T-helper 17 cell (primary cell): ENCODE results near the gene SEMA6B. TPM values are rescaled to one million over a fixed set of nuclear protein-coding genes. Genes with fewer than 3 reads are reported as not detected.

Experiments used
- ATAC-seq: fragments of 150-1000 bp; cut with Tn5 transposase; 2 replicates; pipeline ENCODE4 v1.10.0; 2021; ENCODE audit warnings: mild to moderate bottlenecking, moderate library complexity
- DNase-seq, 3 donors: peaks; one replicate each; pipeline versions ENCODE4 v3.0.0 to v3.0.0-alpha.2; 2020 to 2021
- H3K9me3 ChIP-seq: one replicate; pipeline ENCODE4 v1.7.0; 2013; ENCODE audit warnings: low read length, mild to moderate bottlenecking; ENCODE audit not compliant: control insufficient read depth, poor library complexity, severe bottlenecking
- H3K27ac Mint-ChIP-seq: one replicate; pipeline ENCODE4 v1.8.0; 2022; ENCODE audit warnings: mild to moderate bottlenecking, moderate library complexity, mixed read lengths
- H3K27me3 Mint-ChIP-seq: one replicate; pipeline ENCODE4 v1.8.0; 2022; ENCODE audit warnings: mixed read lengths
- H3K36me3 Mint-ChIP-seq: one replicate; pipeline ENCODE4 v1.8.0; 2022; ENCODE audit warnings: low read depth, mixed read lengths
- H3K4me1 Mint-ChIP-seq: one replicate; pipeline ENCODE4 v1.8.0; 2022; ENCODE audit warnings: mild to moderate bottlenecking, mixed read lengths
- H3K4me3 Mint-ChIP-seq: one replicate; pipeline ENCODE4 v1.8.0; 2022; ENCODE audit warnings: mild to moderate bottlenecking, moderate library complexity, mixed read lengths
- total RNA-seq, 4 donors: library from RNA in 2 of 4; stranded (reverse) in 2 of 4; gene quantifications; one replicate each; pipeline ENCODE4 v1.2.3 and lab custom pipeline; 2022 to 2026

SEMA6B gene
- total RNA-seq, 2 donors from 2014 or later: 0.20 to 0.52 TPM

- Mint-ChIP-seq H3K27me3 (no peaks in the 10 kb centered on the region), H3K36me3 (no peaks in the 10 kb centered on the region), H3K4me3 (no peak overlapping the region), H3K27ac (no peak overlapping the region), H3K4me1 (no peaks in the 10 kb centered on the region)
- no peaks in the 10 kb centered on the region for H3K9me3 ChIP-seq
- ATAC-seq (no peak), DNase-seq (no peak)
These were observed 61.6 kb downstream of the SEMA6B start for GRCh38 chr19:4497770-4498389.

- H3K9me3 ChIP-seq: no peaks in the 10 kb centered on the region
- Mint-ChIP-seq H3K4me3 (no peak overlapping the region), H3K4me1 (no peaks in the 10 kb centered on the region), H3K27me3 (no peaks in the 10 kb centered on the region), H3K36me3 (no peaks in the 10 kb centered on the region), H3K27ac (no peak overlapping the region)
- DNase-seq (no peak), ATAC-seq (no peak)
These were observed 63.2 kb downstream of the SEMA6B start for GRCh38 chr19:4496304-4496703.

GRCh38 chr19:4495471-4495870 lies 64.0 kb downstream of the SEMA6B start:
- ATAC-seq (no peak), DNase-seq (no peak)
- H3K4me3 Mint-ChIP-seq: no peak overlapping the region
- H3K9me3 ChIP-seq: no peaks in the 10 kb centered on the region
- H3K27ac Mint-ChIP-seq: no peak overlapping the region
- no peaks in the 10 kb centered on the region for H3K27me3 Mint-ChIP-seq
- no peaks in the 10 kb centered on the region for H3K4me1 Mint-ChIP-seq
- no peaks in the 10 kb centered on the region for H3K36me3 Mint-ChIP-seq

GRCh38 chr19:4494691-4495064 lies 64.8 kb downstream of the SEMA6B start:
- ATAC-seq (no peak), DNase-seq (no peak)
- Mint-ChIP-seq H3K27me3 (no peaks in the 10 kb centered on the region), H3K4me3 (no peak overlapping the region), H3K27ac (no peak overlapping the region), H3K4me1 (no peaks in the 10 kb centered on the region), H3K36me3 (no peaks in the 10 kb centered on the region)
- H3K9me3 ChIP-seq: no peaks in the 10 kb centered on the region

- DNase-seq: no peak
- no peaks in the 10 kb centered on the region for H3K36me3 Mint-ChIP-seq
These were observed 65.4 kb downstream of the SEMA6B start for GRCh38 chr19:4493929-4494690.

GRCh38 chr19:4493104-4493928 lies 66.2 kb downstream of the SEMA6B start:
- no peaks in the 10 kb centered on the region for H3K27me3 Mint-ChIP-seq
- no peak for ATAC-seq

More at GRCh38 chr19:4493929-4494690, 65.4 kb downstream of the SEMA6B start:
- H3K9me3 ChIP-seq: no peaks in the 10 kb centered on the region
- ATAC-seq: no peak
- Mint-ChIP-seq H3K4me3 (no peak overlapping the region), H3K27me3 (no peaks in the 10 kb centered on the region), H3K4me1 (no peaks in the 10 kb centered on the region), H3K27ac (no peak overlapping the region)

More at GRCh38 chr19:4493104-4493928, 66.2 kb downstream of the SEMA6B start:
- no peaks in the 10 kb centered on the region for H3K9me3 ChIP-seq
- H3K36me3 Mint-ChIP-seq: peaks cover 2% of the 10 kb centered on the region
- no peaks in the 10 kb centered on the region for H3K4me1 Mint-ChIP-seq
- no peak overlapping the region for H3K4me3 Mint-ChIP-seq
- DNase-seq: no peak
- H3K27ac Mint-ChIP-seq: no peak overlapping the region

Other genes with a start within 250 kb of the SEMA6B start
- 1 to 10 TPM; 1.9 to 3.3 TPM for gene STAP2, start 220.9 kb downstream of the SEMA6B start, total RNA-seq
- 10 to 100 TPM; 13.0 to 15.1 TPM for gene MPND, start 216.1 kb downstream of the SEMA6B start, total RNA-seq
- gene SH3GL1, start 159.1 kb downstream of the SEMA6B start, total RNA-seq: 10 to 100 TPM; 51.1 to 56.6 TPM
- gene CHAF1A, start 157.0 kb downstream of the SEMA6B start, total RNA-seq: 10 to 100 TPM; 25.5 to 33.4 TPM
- gene UBXN6, start 101.9 kb downstream of the SEMA6B start, total RNA-seq: 10 to 100 TPM; 49.5 to 68.7 TPM
- gene HDGFL2, start 87.4 kb downstream of the SEMA6B start, total RNA-seq: 10 to 100 TPM; 22.0 to 26.5 TPM
- gene PLIN4, start 41.2 kb downstream of the SEMA6B start, total RNA-seq: not detected
- gene PLIN5, start 24.5 kb downstream of the SEMA6B start, total RNA-seq: not detected
- under 1 TPM; 0.17 to 0.31 TPM for gene LRG1, start 19.6 kb downstream of the SEMA6B start, total RNA-seq
- gene TNFAIP8L1, start 79.8 kb upstream of the SEMA6B start, total RNA-seq: 10 to 100 TPM; 14.9 to 18.3 TPM
- 10 to 100 TPM; 33.9 to 37.9 TPM for gene MYDGF, start 110.7 kb upstream of the SEMA6B start, total RNA-seq
- gene DPP9, start 164.2 kb upstream of the SEMA6B start, total RNA-seq: 10 to 100 TPM; 84.1 to 91.8 TPM
- gene FEM1A, start 232.1 kb upstream of the SEMA6B start, total RNA-seq: 10 to 100 TPM in 1 of 2 donors, 1 to 10 TPM in 1; 9.9 to 13.4 TPM